Fibroblast of lung (primary cell): Measurements from ENCODE around the gene SPOCD1. TPM values are rescaled to one million over a fixed set of nuclear protein-coding genes. Genes with fewer than 3 reads are reported as not detected.

ENCODE experiments used
- DNase-seq, 2 donors: peaks; one replicate each; pipeline versions ENCODE4 v3.0.0 to v3.0.0-alpha.2; 2010; ENCODE audit warnings: low read depth in 2 of 2
- H2AFZ ChIP-seq: 2 replicates; pipeline ENCODE4 v1.5.1; 2012; ENCODE audit warnings: low read length, control low read depth, inconsistent platforms
- H3K27ac ChIP-seq: 2 replicates; pipeline ENCODE4 v1.5.1; 2011; ENCODE audit warnings: low read length, control low read depth; ENCODE audit not compliant: insufficient read depth
- H3K27me3 ChIP-seq: 2 replicates; pipeline ENCODE4 v1.5.1; 2011; ENCODE audit warnings: mild to moderate bottlenecking, low read length; ENCODE audit not compliant: control insufficient read depth, insufficient read depth
- H3K36me3 ChIP-seq: 2 replicates; pipeline ENCODE4 v1.5.1; 2011; ENCODE audit warnings: low read length; ENCODE audit not compliant: control insufficient read depth, insufficient read depth
- H3K4me1 ChIP-seq: 2 replicates; pipeline ENCODE4 v1.5.1; 2011; ENCODE audit warnings: low read length; ENCODE audit not compliant: control insufficient read depth, insufficient read depth; ENCODE audit errors: extremely low read depth
- H3K4me2 ChIP-seq: 2 replicates; pipeline ENCODE4 v1.5.1; 2011; ENCODE audit warnings: low read length, control low read depth; ENCODE audit not compliant: insufficient read depth; ENCODE audit errors: extremely low read depth
- H3K4me3 ChIP-seq, 4 experiments: fragments of 200-600 bp in 1 of 4; sonication (generic) in 1 of 4; replicated peaks in 1 of 4; 2 replicates each; pipeline ENCODE4 v1.5.1; 2011 to 2016; ENCODE audit warnings: low read length in 4 of 4, low read depth in 3 of 4, mild to moderate bottlenecking in 3 of 4, control low read depth in 2 of 4, inconsistent platforms in 1 of 4, mixed read lengths in 1 of 4; ENCODE audit not compliant: insufficient read depth in 1 of 4; ENCODE audit errors: control extremely low read depth in 1 of 4
- H3K79me2 ChIP-seq: 2 replicates; pipeline ENCODE4 v1.5.1; 2012; ENCODE audit warnings: mild to moderate bottlenecking, low read length, inconsistent platforms; ENCODE audit not compliant: control insufficient read depth, insufficient read depth
- H3K9ac ChIP-seq: 2 replicates; pipeline ENCODE4 v1.5.1; 2011; ENCODE audit warnings: mild to moderate bottlenecking, low read length, control low read depth; ENCODE audit not compliant: insufficient read depth
- H3K9me3 ChIP-seq: 2 replicates; pipeline ENCODE4 v1.5.1; 2012; ENCODE audit warnings: low read depth, low read length; ENCODE audit not compliant: control insufficient read depth, insufficient read depth
- H4K20me1 ChIP-seq: 2 replicates; pipeline ENCODE4 v1.5.1; 2011; ENCODE audit warnings: low read length; ENCODE audit not compliant: control insufficient read depth, insufficient read depth; ENCODE audit errors: extremely low read depth
- EZH2 ChIP-seq: IDR thresholded peaks from 2 replicates; pipeline ENCODE4 v1.5.1; 2012; ENCODE audit warnings: low read length, control low read depth, mild to moderate bottlenecking; ENCODE audit errors: missing control alignments
- polyA plus RNA-seq, 2 donors: library from polyadenylated mRNA; depleted of rRNA in 1 of 2; stranded (reverse) in 1 of 2; unstranded in 1 of 2; fragments of >200 nt; gene quantifications; 2 replicates each; pipeline ENCODE4 v1.2.1, GENCODE V29; 2011 to 2012; ENCODE audit warnings: missing spikeins in 1 of 2
- total RNA-seq: library from RNA; depleted of rRNA; stranded (reverse); fragments of >200 nt; gene quantifications from 2 replicates; pipeline ENCODE4 v1.2.1, GENCODE V29; 2014
- TF ChIP-seq, protein P1 (sequence below), 2 donors: IDR thresholded peaks in 1 of 2; conservative IDR thresholded peaks in 1 of 2; 1 replicate in 1 of 2; 2 replicates in 1 of 2; pipeline ENCODE4 v1.5.1; 2011 to 2012; ENCODE audit warnings: low read length in 2 of 2, control low read depth in 1 of 2, inconsistent platforms in 1 of 2, low read depth in 1 of 2, mild to moderate bottlenecking in 1 of 2

The SPOCD1 gene
- total and polyA plus RNA-seq, 2 donors (not counting 1 experiment from before 2014, with no cell fraction given), result 47.2 to 55.4 TPM

DNA sequence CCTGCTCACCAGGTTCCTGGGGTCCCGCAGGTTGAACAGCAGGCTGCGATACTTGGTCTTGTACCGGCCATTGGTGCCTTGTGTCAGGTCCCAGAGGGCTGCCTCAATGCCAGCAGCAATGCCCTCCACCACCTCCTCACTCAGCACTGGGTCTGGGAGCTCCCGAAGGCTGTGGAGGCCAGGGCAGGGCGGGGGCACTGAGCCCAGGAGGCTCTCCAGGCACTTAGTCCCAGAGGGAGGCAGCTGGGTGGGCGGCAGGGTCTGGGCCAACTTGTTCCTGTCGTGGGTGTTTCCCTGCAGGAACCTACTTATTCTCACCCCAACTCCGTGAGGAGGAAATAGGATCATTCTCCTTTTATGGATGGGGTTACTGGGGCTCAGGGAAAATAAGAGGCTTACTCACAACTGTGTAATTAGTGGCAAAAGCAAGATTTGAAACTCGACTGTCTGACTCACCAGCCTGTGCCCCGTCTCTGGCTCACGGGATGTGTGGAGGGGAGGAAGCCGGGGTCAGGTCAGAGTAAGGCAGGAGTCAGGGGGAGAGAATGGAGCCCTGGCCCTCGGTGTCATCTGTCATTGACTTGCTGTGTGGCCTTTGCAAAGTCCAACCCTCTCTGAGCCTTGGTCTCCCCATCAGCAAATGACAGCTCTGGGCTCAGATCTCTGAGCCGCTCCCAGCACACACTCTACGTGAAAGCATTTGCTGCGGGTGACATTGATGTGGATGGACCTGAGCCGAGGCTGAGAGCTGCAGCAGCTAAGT lies 17.2 kb downstream of the SPOCD1 start:
- H2AFZ ChIP-seq, result peak overlapping the region; percentile 15
- H3K79me2 ChIP-seq, result peaks cover 35% of the 10 kb centered on the region
- no peaks in the 10 kb centered on the region for H3K9me3 ChIP-seq
- H4K20me1 ChIP-seq, result no peaks in the 10 kb centered on the region
- H3K27ac ChIP-seq, result peak overlapping the region; percentile 90
- no peak for TF ChIP-seq EZH2
- TF ChIP-seq, protein P1, sequence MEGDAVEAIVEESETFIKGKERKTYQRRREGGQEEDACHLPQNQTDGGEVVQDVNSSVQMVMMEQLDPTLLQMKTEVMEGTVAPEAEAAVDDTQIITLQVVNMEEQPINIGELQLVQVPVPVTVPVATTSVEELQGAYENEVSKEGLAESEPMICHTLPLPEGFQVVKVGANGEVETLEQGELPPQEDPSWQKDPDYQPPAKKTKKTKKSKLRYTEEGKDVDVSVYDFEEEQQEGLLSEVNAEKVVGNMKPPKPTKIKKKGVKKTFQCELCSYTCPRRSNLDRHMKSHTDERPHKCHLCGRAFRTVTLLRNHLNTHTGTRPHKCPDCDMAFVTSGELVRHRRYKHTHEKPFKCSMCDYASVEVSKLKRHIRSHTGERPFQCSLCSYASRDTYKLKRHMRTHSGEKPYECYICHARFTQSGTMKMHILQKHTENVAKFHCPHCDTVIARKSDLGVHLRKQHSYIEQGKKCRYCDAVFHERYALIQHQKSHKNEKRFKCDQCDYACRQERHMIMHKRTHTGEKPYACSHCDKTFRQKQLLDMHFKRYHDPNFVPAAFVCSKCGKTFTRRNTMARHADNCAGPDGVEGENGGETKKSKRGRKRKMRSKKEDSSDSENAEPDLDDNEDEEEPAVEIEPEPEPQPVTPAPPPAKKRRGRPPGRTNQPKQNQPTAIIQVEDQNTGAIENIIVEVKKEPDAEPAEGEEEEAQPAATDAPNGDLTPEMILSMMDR (conservative IDR thresholded peaks at IDR 0.05 in 1 of 2, IDR thresholded peaks at IDR 0.05 in 1 of 2; ENCODE audit: low read depth in 1 of 2, low read length in 2 of 2), result no peak
- peak; percentile 92 to 97 for DNase-seq
- peaks cover 29% of the 10 kb centered on the region for H3K4me1 ChIP-seq
- peak overlapping the region; percentile 75 to 88 (median 83) for H3K4me3 ChIP-seq
- peaks cover 10% of the 10 kb centered on the region for H3K36me3 ChIP-seq
- no peaks in the 10 kb centered on the region for H3K27me3 ChIP-seq
- H3K9ac ChIP-seq, result peak overlapping the region; percentile 71
- H3K4me2 ChIP-seq, result peak overlapping the region; percentile 98

DNA sequence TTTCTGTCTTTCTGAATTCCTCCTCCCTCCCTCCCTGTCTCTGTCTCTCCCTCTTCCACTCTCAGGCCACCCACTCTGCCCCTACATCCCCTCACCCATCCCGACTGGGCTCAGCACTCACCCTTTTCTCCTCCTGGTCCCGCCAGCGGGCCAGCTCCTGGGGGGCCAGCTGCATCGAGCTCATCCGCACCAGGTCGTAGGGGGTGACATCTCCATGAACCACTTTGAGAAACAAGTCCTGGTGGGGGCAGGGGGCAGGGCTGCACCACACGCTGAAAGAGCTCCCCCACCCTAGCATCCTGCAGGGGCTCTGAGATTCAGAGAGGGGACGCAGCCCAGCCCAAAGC lies 17.8 kb downstream of the SPOCD1 start:
- Histone ChIP-seq H3K79me2 (peaks cover 35% of the 10 kb centered on the region), H3K4me1 (peaks cover 29% of the 10 kb centered on the region), H3K27me3 (no peaks in the 10 kb centered on the region), H4K20me1 (no peaks in the 10 kb centered on the region), H3K27ac (peak overlapping the region; percentile 90), H3K4me3 (peak overlapping the region; percentile 75 to 88 (median 83)), H2AFZ (peak overlapping the region; percentile 15), H3K36me3 (peaks cover 10% of the 10 kb centered on the region), H3K4me2 (peak overlapping the region; percentile 98), H3K9ac (peak overlapping the region; percentile 71), H3K9me3 (no peaks in the 10 kb centered on the region)
- no peak for DNase-seq
- TF ChIP-seq, protein P1 (conservative IDR thresholded peaks at IDR 0.05 in 1 of 2, IDR thresholded peaks at IDR 0.05 in 1 of 2; ENCODE audit: low read depth in 1 of 2, low read length in 2 of 2), result no peak
- no peak for TF ChIP-seq EZH2

DNA sequence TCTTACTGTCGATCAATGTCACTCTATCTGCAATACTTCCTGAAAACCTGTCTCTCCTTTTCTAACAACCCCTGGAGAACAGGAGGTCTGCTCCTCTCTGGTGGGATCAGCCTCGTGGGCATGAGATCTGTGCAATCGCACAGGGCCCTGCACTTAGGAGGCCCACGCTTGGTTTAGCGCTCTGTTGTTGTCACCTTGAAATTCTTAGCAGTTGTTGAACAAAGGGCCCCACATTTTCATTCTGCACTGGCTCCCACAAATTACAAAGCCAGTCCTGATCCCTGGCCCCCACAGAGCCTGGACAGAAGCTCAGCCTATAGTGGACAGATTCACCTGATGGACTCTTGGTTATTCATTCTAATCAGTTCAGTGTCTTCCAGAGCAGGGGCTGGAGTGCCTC lies 18.6 kb downstream of the SPOCD1 start:
- Histone ChIP-seq H3K36me3 (peaks cover 10% of the 10 kb centered on the region), H3K4me2 (peak overlapping the region; percentile 98), H3K4me1 (peaks cover 29% of the 10 kb centered on the region), H3K9ac (peak overlapping the region; percentile 71), H3K27me3 (no peaks in the 10 kb centered on the region), H2AFZ (no peak overlapping the region), H3K27ac (peak overlapping the region; percentile 90), H3K79me2 (peaks cover 35% of the 10 kb centered on the region), H3K4me3 (peak overlapping the region; percentile 75 to 88 (median 83)), H4K20me1 (no peaks in the 10 kb centered on the region), H3K9me3 (no peaks in the 10 kb centered on the region)
- no peak for DNase-seq
- TF ChIP-seq EZH2, result no peak
- TF ChIP-seq, protein P1 (conservative IDR thresholded peaks at IDR 0.05 in 1 of 2, IDR thresholded peaks at IDR 0.05 in 1 of 2; ENCODE audit: low read depth in 1 of 2, low read length in 2 of 2), result no peak
